IMR-90 (cell line): ENCODE results near the gene ACE2.

Experiments used
- BHLHE40 ChIP-seq: fragments of 150-350 bp; IDR thresholded peaks from 2 replicates; pipeline ENCODE4 v1.6.1; 2016; ENCODE audit warnings: mild to moderate bottlenecking, low read depth, low read length
- MAFK ChIP-seq: IDR thresholded peaks from 2 replicates; pipeline ENCODE4 v1.6.1; 2012; ENCODE audit warnings: low read depth, low read length, improper control_type of control experiment
- MAZ ChIP-seq: IDR thresholded peaks from 2 replicates; pipeline ENCODE4 v1.6.1; 2012; ENCODE audit warnings: low read depth, mild to moderate bottlenecking, low read length, improper control_type of control experiment, moderate library complexity, borderline replicate concordance
- MXI1 ChIP-seq: IDR thresholded peaks from 2 replicates; pipeline ENCODE4 v1.6.1; 2012; ENCODE audit warnings: low read depth, mild to moderate bottlenecking, low read length, moderate library complexity, borderline replicate concordance
- POLR2A ChIP-seq: IDR thresholded peaks from 2 replicates; pipeline ENCODE4 v1.6.1; 2012; ENCODE audit warnings: mild to moderate bottlenecking, low read depth, low read length
- RAD21 ChIP-seq: IDR thresholded peaks from 2 replicates; pipeline ENCODE4 v1.6.1; 2012; ENCODE audit warnings: low read length, improper control_type of control experiment
- RCOR1 ChIP-seq: IDR thresholded peaks from 2 replicates; pipeline ENCODE4 v1.6.1; 2012; ENCODE audit warnings: mild to moderate bottlenecking, low read length, improper control_type of control experiment; ENCODE audit not compliant: insufficient replicate concordance
- RFX5 ChIP-seq: IDR thresholded peaks from 2 replicates; pipeline ENCODE4 v1.8.0; 2012; ENCODE audit warnings: low read depth, mild to moderate bottlenecking, low read length, moderate library complexity
- USF2 ChIP-seq: fragments of 150-350 bp; IDR thresholded peaks from 2 replicates; pipeline ENCODE4 v1.6.1; 2017; ENCODE audit warnings: mild to moderate bottlenecking, antibody characterized with exemption, low read length, low read depth
- TF ChIP-seq, protein P1 (sequence below): conservative IDR thresholded peaks from 2 replicates; pipeline ENCODE4 v1.5.1; 2012; ENCODE audit warnings: mild to moderate bottlenecking, low read depth, low read length, improper control_type of control experiment

- no peak for TF ChIP-seq MXI1
- TF ChIP-seq, protein P1, sequence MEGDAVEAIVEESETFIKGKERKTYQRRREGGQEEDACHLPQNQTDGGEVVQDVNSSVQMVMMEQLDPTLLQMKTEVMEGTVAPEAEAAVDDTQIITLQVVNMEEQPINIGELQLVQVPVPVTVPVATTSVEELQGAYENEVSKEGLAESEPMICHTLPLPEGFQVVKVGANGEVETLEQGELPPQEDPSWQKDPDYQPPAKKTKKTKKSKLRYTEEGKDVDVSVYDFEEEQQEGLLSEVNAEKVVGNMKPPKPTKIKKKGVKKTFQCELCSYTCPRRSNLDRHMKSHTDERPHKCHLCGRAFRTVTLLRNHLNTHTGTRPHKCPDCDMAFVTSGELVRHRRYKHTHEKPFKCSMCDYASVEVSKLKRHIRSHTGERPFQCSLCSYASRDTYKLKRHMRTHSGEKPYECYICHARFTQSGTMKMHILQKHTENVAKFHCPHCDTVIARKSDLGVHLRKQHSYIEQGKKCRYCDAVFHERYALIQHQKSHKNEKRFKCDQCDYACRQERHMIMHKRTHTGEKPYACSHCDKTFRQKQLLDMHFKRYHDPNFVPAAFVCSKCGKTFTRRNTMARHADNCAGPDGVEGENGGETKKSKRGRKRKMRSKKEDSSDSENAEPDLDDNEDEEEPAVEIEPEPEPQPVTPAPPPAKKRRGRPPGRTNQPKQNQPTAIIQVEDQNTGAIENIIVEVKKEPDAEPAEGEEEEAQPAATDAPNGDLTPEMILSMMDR: no peak
- TF ChIP-seq BHLHE40: no peak
- TF ChIP-seq RFX5: no peak
- no peak for TF ChIP-seq USF2
- TF ChIP-seq POLR2A: no peak
- TF ChIP-seq RAD21: no peak
- TF ChIP-seq RCOR1: no peak
- no peak for TF ChIP-seq MAFK
- TF ChIP-seq MAZ: no peak
Observed at GRCh38 chrX:15529165-15529564, 71.6 kb downstream of the ACE2 start.
